MM.1S (cell line): ENCODE results near the gene RSPH1.

ENCODE experiments used
- CTCF ChIP-seq: fragments of 300-600 bp; sonication (generic); IDR thresholded peaks from 2 replicates; pipeline ENCODE4 v1.5.1; 2016; ENCODE audit warnings: antibody characterized with exemption, low read length, mixed read lengths
- EZH2 ChIP-seq: fragments of 300-600 bp; sonication (generic); optimal IDR thresholded peaks from 2 replicates; pipeline ENCODE3; 2017; ENCODE audit warnings: low read depth, mild to moderate bottlenecking, antibody characterized with exemption, low read length, mixed read lengths
- EZH2phosphoT487 ChIP-seq: fragments of 300-600 bp; sonication (generic); IDR thresholded peaks from 2 replicates; pipeline ENCODE4 v1.6.1; 2018; ENCODE audit warnings: antibody characterized with exemption, low read length

DNA sequence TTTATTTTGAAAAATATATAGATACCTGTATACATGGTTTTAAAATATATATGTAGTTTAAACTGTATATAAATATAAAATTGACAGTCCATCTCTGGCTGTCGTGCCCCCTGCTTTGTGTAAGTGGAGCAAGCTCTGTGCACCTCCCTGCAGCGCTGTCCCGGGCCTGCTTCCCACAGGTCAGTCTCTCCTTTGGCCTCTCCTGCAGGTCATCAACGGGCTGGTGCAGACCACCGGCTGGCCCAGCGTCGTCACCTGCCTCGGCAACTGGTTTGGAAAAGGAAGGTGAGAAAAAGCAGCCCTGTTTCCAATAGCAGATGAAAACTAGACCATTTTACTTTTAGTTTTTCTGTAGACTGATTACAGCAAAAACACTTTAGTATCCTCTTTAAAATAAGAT, 46.2 kb upstream of the RSPH1 start:
- TF ChIP-seq CTCF (no peak), EZH2 (no peak), EZH2phosphoT487 (no peak)
